AG10803 (cell line): ENCODE measurements around the gene MAS1.

Experiments
- DNase-seq: peaks from one replicate; pipeline ENCODE4 v3.0.0; 2010; ENCODE audit warnings: low read depth
- H3K4me3 ChIP-seq: 2 replicates; pipeline ENCODE4 v1.5.1; 2011; ENCODE audit warnings: mild to moderate bottlenecking, low read length, control low read depth
- CTCF ChIP-seq: conservative IDR thresholded peaks from 2 replicates; pipeline ENCODE4 v1.5.1; 2011; ENCODE audit warnings: mild to moderate bottlenecking, low read length, control low read depth, inconsistent platforms

MAS1 gene

GRCh38 chr6:159904497-159904911 lies 13.7 kb downstream of the MAS1 start:
- no peak for DNase-seq
- TF ChIP-seq CTCF: no peak
- H3K4me3 ChIP-seq: no peak overlapping the region

GRCh38 chr6:159906400-159906799 lies 15.6 kb downstream of the MAS1 start:
- TF ChIP-seq CTCF: no peak
- no peak for DNase-seq
- no peak overlapping the region for H3K4me3 ChIP-seq

GRCh38 chr6:159908535-159908934 lies 17.7 kb downstream of the MAS1 start:
- H3K4me3 ChIP-seq: no peak overlapping the region
- DNase-seq: peak; percentile 50
- no peak; the same call in 1 of the 2 replicates for TF ChIP-seq CTCF

- TF ChIP-seq CTCF: no peak
- DNase-seq: no peak
- no peak overlapping the region for H3K4me3 ChIP-seq
These were observed 18.2 kb downstream of the MAS1 start for GRCh38 chr6:159908979-159909378.

GRCh38 chr6:159910342-159910741 lies 19.6 kb downstream of the MAS1 start:
- TF ChIP-seq CTCF: no peak
- H3K4me3 ChIP-seq: no peak overlapping the region
- no peak for DNase-seq

GRCh38 chr6:159913375-159913774 lies 22.6 kb downstream of the MAS1 start:
- no peak for DNase-seq
- no peak overlapping the region for H3K4me3 ChIP-seq
- TF ChIP-seq CTCF: no peak

- no peak overlapping the region for H3K4me3 ChIP-seq
- no peak for TF ChIP-seq CTCF
- DNase-seq: no peak
These were observed 23.2 kb downstream of the MAS1 start for GRCh38 chr6:159913862-159914564.
